HUDEP-2 (cell line): Measurements from ENCODE around the gene PHETA2.
"Not testable (repeated sequence)": the region's sequence is repeated elsewhere in the genome, so short reads cannot be mapped to it uniquely, and the experiment has no call there.

Source experiments
- DNase-seq, 76 experiments: peaks; one replicate each; lab custom pipeline; 2025; ENCODE audit not compliant: unreplicated experiment in 76 of 76; lab: John Stamatoyannopoulos, UW

The PHETA2 gene

DNA sequence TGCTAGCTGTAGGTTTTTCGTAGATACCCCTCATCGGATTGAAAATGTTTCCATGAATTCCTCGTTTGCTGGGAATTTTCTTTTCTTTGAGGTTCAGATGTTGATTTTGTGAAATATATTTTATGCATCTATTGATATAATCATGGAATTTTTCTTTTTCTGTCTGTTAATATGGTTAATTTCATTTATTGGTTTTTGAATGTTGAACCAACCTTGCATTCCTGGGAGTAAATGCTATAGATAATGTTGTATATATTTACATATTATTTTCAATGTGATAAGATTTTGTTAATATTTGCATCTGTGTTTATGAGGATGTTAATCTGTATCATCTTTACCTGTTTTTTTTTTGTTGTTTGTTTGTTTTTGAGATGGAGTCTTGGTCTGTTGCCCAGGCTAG, 27.2 kb downstream of the PHETA2 start:
- no peak for DNase-seq

DNA sequence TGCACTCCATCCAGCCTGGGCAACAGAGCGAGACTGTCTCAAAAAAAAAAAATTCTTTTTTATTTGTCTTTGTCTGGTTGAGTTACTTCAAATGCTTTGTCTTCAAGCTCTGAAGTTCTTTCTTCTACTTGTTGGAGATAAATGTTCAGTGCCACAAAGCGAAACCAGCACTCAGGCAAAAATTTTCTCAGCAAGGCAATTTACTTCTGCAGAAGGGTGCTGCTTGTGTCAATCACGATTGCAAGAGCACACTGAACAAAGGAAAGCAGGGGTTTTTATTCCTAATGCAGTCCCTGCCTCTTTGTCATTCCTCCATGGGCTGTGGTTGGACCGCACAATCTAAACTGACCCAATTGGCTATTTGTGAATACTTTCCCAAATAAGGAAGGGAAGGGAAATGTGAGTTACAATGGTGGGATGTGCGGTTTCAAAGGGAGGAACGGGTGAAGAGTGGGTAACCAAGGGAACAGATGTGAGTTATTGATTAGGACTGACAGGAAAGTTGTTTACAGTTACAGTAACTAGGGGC, 30.3 kb downstream of the PHETA2 start:
- not testable (repeated sequence) for DNase-seq

- no peak for DNase-seq
These were observed 34.8 kb downstream of the PHETA2 start for GRCh38 chr22:42108848-42109247.

GRCh38 chr22:42111798-42112197, 37.8 kb downstream of the PHETA2 start:
- no peak for DNase-seq

- DNase-seq = peak in 1 of 76 experiments; percentile 12
These were observed 38.7 kb downstream of the PHETA2 start for GRCh38 chr22:42112793-42113192.

- DNase-seq = peak in 7 of 76 experiments; percentile 12 to 26 (median 17)
These were observed 40.7 kb downstream of the PHETA2 start for GRCh38 chr22:42114721-42115120.

GRCh38 chr22:42115420-42115830, 41.4 kb downstream of the PHETA2 start:
- DNase-seq = not testable (repeated sequence)

DNA sequence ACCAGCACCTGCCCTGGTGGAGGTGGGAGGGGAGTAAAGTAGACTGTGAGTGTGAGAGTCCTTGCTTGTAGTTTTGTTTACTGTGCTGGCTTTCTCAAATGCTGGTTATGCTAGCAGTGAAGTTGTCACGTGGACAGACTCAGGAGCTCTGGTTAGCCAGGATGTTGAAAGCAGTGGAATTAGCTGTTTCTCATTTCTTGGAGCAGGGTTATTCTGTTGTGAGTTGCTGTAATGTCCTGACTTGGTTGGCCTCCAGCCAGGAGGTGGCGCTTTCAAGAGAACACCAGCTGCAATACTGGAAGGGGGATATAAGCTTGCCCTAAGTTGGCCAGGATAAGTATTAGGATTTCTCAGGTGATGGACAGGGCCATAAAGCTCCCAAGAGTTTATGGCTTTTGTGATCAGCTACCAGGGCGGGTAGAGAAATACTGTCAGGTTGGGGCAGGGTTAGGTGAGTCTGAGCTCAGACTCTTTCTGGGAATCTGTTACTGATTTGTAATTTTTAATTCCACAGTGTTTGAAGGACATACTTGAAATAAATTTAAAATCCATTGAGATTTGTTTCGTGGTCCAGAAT, 42.9 kb downstream of the PHETA2 start:
- peak in 1 of 76 experiments; percentile 8 for DNase-seq

GRCh38 chr22:42120231-42121021, 46.4 kb downstream of the PHETA2 start:
- DNase-seq = not testable (repeated sequence)

DNA sequence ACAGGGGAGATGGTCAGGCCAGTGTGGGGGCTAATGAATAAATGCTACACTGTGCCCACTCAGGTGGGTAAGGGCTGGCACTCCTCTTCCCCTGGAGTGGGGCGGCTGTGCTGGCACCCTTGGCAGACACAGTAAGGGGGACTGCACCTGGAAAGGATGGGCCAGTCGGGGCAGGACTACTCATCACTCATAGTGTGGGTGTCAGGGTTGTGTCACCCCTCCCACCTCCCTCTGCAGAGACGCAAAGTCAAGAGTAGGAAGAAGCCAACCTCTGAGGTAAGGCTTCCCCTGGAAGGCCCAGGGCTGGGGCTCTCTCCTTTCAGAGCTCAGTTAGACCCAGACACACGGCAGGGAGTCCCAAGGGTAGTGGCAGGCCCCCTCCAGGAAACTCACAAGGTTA, 49.5 kb downstream of the PHETA2 start:
- DNase-seq = not testable (repeated sequence)

GRCh38 chr22:42127606-42128005, 53.6 kb downstream of the PHETA2 start:
- no peak for DNase-seq

GRCh38 chr22:42128007-42128406, 54.0 kb downstream of the PHETA2 start:
- not testable (repeated sequence) for DNase-seq
